Liver (tissue), 9 donors: ENCODE measurements around the gene FAM3B. TPM values are rescaled to one million over a fixed set of nuclear protein-coding genes. Genes with fewer than 3 reads are reported as not detected.

Experiments
- DNase-seq: peaks from one replicate; pipeline ENCODE4 v3.0.0-alpha.2; 2017; ENCODE audit warnings: low spot score
- H3K27ac ChIP-seq, 2 donors: one replicate each; pipeline ENCODE4 v1.7.0; 2013; ENCODE audit warnings: inconsistent platforms in 2 of 2, low read length in 2 of 2, control low read depth in 1 of 2, low read depth in 1 of 2, mild to moderate bottlenecking in 1 of 2
- H3K27me3 ChIP-seq, 4 donors: one replicate each; pipeline versions ENCODE4 v1.6.1 to v1.7.0; 2013; ENCODE audit warnings: low read length in 3 of 4, inconsistent platforms in 1 of 4, mild to moderate bottlenecking in 1 of 4, moderate library complexity in 1 of 4; ENCODE audit not compliant: control insufficient read depth in 4 of 4, insufficient read depth in 4 of 4
- H3K36me3 ChIP-seq, 4 donors: one replicate each; pipeline versions ENCODE4 v1.6.1 to v1.7.0; 2013; ENCODE audit warnings: low read length in 3 of 4, mild to moderate bottlenecking in 3 of 4, low read depth in 1 of 4, moderate library complexity in 1 of 4; ENCODE audit not compliant: control insufficient read depth in 4 of 4, insufficient read depth in 3 of 4
- H3K4me1 ChIP-seq, 4 donors: one replicate each; pipeline versions ENCODE4 v1.6.1 to v1.7.0; 2013; ENCODE audit warnings: low read length in 3 of 4, mild to moderate bottlenecking in 3 of 4, moderate library complexity in 1 of 4; ENCODE audit not compliant: control insufficient read depth in 4 of 4, insufficient read depth in 4 of 4
- H3K4me3 ChIP-seq, 3 donors: one replicate each; pipeline versions ENCODE4 v1.6.1 to v1.7.0; 2013; ENCODE audit warnings: low read length in 3 of 3, control low read depth in 1 of 3, low read depth in 1 of 3, mild to moderate bottlenecking in 1 of 3
- H3K9ac ChIP-seq, 2 donors: one replicate each; pipeline ENCODE4 v1.7.0; 2013; ENCODE audit warnings: low read length in 2 of 2, mild to moderate bottlenecking in 2 of 2, moderate library complexity in 2 of 2, control low read depth in 1 of 2, low read depth in 1 of 2
- H3K9me3 ChIP-seq, 4 donors: one replicate each; pipeline versions ENCODE4 v1.6.1 to v1.7.0; 2013; ENCODE audit warnings: low read length in 3 of 4; ENCODE audit not compliant: control insufficient read depth in 4 of 4
- FOXA2 ChIP-seq: IDR thresholded peaks from 2 replicates; pipeline ENCODE4 v1.6.1; 2016; ENCODE audit warnings: antibody characterized with exemption
- GABPA ChIP-seq, 2 donors: IDR thresholded peaks in 1 of 2; conservative IDR thresholded peaks in 1 of 2; 2 replicates each; pipeline ENCODE4 v1.6.1; 2016; ENCODE audit warnings: antibody characterized with exemption in 2 of 2, mild to moderate bottlenecking in 1 of 2, moderate library complexity in 1 of 2
- HNF4A ChIP-seq, 2 donors: conservative IDR thresholded peaks; 2 replicates each; pipeline ENCODE4 v1.6.1; 2016; ENCODE audit warnings: antibody characterized with exemption in 2 of 2, mild to moderate bottlenecking in 2 of 2
- HNF4G ChIP-seq: IDR thresholded peaks from 2 replicates; pipeline ENCODE4 v1.6.1; 2016; ENCODE audit warnings: antibody characterized with exemption
- JUND ChIP-seq, 2 donors: IDR thresholded peaks; 2 replicates each; pipeline ENCODE4 v1.6.1; 2016; ENCODE audit warnings: antibody characterized with exemption in 2 of 2
- NR2F2 ChIP-seq: IDR thresholded peaks from 2 replicates; pipeline ENCODE4 v1.6.1; 2016; ENCODE audit warnings: antibody characterized with exemption
- RAD21 ChIP-seq, 2 donors: IDR thresholded peaks; 2 replicates each; pipeline ENCODE4 v1.6.1; 2016; ENCODE audit warnings: antibody characterized with exemption in 2 of 2, mild to moderate bottlenecking in 2 of 2
- RXRA ChIP-seq, 2 donors: IDR thresholded peaks; 2 replicates each; pipeline ENCODE4 v1.6.1; 2017 to 2018; ENCODE audit warnings: antibody characterized with exemption in 2 of 2, mild to moderate bottlenecking in 1 of 2
- SP1 ChIP-seq: IDR thresholded peaks from 2 replicates; pipeline ENCODE4 v1.6.1; 2018; ENCODE audit warnings: antibody characterized with exemption, mild to moderate bottlenecking
- TAF1 ChIP-seq: conservative IDR thresholded peaks from 2 replicates; pipeline ENCODE4 v1.6.1; 2016; ENCODE audit warnings: antibody characterized with exemption, mild to moderate bottlenecking
- WGBS: extraction: QIAGEN DNeasy Blood & Tissue Kit; methylation state at CpG from one replicate; pipeline ENCODE4 v1.1.7; 2013; 5-methylcytosine and 5-hydroxymethylcytosine counted together
- polyA plus RNA-seq, 2 donors: library from polyadenylated mRNA; stranded (reverse) in 1 of 2; unstranded in 1 of 2; fragments of 200-250 nt in 1 of 2; fragments of >200 nt in 1 of 2; fragmentation: Nextera tagmentation in 1 of 2; extraction: Ambion mirVana in 1 of 2; gene quantifications; one replicate each; pipeline versions ENCODE4 v1.2.1 to v1.2.3, GENCODE V29; 2013 to 2015
- total RNA-seq, 2 donors: library from RNA; depleted of rRNA; stranded (reverse); fragments of >200 nt; gene quantifications; one replicate each; pipeline ENCODE4 v1.2.3, GENCODE V29; 2014
- TF ChIP-seq, protein P1 (sequence below): IDR thresholded peaks from 2 replicates; pipeline ENCODE4 v1.6.1; 2016; ENCODE audit warnings: antibody characterized with exemption, mild to moderate bottlenecking
- TF ChIP-seq, protein P2 (sequence below): fragments of 150-350 bp; IDR thresholded peaks from 2 replicates; pipeline ENCODE4 v1.5.1; 2017; ENCODE audit warnings: improper control_type of control experiment, low read depth, low read length; ENCODE audit not compliant: missing input control
- TF ChIP-seq, protein P3 (sequence below): IDR thresholded peaks from 2 replicates; pipeline ENCODE4 v1.6.1; 2016; ENCODE audit warnings: antibody characterized with exemption
- TF ChIP-seq, protein P4 (sequence below): IDR thresholded peaks from 2 replicates; pipeline ENCODE4 v1.6.1; 2016; ENCODE audit warnings: antibody characterized with exemption
- donor health status: healthy.
- donor health status: healthy.
- donor health status: healthy.
- donor health status: healthy.
- donor health status: healthy.

FAM3B gene
- total and polyA plus RNA-seq, 4 donors = 0.72 to 18.2 (median 3.4) TPM

DNA sequence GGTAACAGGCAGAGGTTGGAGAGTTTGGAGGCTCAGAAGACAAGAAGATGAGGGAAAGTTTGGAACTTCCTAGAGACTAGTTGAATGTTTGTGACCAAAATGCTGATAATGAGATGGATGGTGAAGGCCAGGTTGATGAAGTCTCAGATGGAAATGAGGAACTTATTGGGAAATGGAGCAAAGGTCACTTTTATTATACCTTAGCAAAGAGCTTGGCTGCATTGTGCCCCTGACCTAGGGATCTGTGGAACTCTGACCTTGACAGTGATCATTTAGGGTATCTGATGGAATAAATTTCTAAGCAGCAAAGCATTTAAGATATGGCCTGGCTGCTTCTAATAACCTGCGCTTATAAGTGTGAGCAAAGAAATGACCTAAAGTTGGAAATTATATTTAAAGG is 17.2 kb downstream of the FAM3B start:
- TF ChIP-seq HNF4G (no peak), RXRA (IDR thresholded peaks at IDR 0.05) (no peak), JUND (IDR thresholded peaks at IDR 0.05) (no peak), NR2F2 (no peak), RAD21 (IDR thresholded peaks at IDR 0.05) (no peak), HNF4A (conservative IDR thresholded peaks at IDR 0.05) (no peak), TAF1 (no peak)
- TF ChIP-seq, protein P1, sequence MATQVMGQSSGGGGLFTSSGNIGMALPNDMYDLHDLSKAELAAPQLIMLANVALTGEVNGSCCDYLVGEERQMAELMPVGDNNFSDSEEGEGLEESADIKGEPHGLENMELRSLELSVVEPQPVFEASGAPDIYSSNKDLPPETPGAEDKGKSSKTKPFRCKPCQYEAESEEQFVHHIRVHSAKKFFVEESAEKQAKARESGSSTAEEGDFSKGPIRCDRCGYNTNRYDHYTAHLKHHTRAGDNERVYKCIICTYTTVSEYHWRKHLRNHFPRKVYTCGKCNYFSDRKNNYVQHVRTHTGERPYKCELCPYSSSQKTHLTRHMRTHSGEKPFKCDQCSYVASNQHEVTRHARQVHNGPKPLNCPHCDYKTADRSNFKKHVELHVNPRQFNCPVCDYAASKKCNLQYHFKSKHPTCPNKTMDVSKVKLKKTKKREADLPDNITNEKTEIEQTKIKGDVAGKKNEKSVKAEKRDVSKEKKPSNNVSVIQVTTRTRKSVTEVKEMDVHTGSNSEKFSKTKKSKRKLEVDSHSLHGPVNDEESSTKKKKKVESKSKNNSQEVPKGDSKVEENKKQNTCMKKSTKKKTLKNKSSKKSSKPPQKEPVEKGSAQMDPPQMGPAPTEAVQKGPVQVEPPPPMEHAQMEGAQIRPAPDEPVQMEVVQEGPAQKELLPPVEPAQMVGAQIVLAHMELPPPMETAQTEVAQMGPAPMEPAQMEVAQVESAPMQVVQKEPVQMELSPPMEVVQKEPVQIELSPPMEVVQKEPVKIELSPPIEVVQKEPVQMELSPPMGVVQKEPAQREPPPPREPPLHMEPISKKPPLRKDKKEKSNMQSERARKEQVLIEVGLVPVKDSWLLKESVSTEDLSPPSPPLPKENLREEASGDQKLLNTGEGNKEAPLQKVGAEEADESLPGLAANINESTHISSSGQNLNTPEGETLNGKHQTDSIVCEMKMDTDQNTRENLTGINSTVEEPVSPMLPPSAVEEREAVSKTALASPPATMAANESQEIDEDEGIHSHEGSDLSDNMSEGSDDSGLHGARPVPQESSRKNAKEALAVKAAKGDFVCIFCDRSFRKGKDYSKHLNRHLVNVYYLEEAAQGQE = no peak
- TF ChIP-seq, protein P2, sequence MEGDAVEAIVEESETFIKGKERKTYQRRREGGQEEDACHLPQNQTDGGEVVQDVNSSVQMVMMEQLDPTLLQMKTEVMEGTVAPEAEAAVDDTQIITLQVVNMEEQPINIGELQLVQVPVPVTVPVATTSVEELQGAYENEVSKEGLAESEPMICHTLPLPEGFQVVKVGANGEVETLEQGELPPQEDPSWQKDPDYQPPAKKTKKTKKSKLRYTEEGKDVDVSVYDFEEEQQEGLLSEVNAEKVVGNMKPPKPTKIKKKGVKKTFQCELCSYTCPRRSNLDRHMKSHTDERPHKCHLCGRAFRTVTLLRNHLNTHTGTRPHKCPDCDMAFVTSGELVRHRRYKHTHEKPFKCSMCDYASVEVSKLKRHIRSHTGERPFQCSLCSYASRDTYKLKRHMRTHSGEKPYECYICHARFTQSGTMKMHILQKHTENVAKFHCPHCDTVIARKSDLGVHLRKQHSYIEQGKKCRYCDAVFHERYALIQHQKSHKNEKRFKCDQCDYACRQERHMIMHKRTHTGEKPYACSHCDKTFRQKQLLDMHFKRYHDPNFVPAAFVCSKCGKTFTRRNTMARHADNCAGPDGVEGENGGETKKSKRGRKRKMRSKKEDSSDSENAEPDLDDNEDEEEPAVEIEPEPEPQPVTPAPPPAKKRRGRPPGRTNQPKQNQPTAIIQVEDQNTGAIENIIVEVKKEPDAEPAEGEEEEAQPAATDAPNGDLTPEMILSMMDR = no peak
- TF ChIP-seq, protein P3, sequence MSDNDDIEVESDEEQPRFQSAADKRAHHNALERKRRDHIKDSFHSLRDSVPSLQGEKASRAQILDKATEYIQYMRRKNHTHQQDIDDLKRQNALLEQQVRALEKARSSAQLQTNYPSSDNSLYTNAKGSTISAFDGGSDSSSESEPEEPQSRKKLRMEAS = no peak
- TF ChIP-seq, protein P4, sequence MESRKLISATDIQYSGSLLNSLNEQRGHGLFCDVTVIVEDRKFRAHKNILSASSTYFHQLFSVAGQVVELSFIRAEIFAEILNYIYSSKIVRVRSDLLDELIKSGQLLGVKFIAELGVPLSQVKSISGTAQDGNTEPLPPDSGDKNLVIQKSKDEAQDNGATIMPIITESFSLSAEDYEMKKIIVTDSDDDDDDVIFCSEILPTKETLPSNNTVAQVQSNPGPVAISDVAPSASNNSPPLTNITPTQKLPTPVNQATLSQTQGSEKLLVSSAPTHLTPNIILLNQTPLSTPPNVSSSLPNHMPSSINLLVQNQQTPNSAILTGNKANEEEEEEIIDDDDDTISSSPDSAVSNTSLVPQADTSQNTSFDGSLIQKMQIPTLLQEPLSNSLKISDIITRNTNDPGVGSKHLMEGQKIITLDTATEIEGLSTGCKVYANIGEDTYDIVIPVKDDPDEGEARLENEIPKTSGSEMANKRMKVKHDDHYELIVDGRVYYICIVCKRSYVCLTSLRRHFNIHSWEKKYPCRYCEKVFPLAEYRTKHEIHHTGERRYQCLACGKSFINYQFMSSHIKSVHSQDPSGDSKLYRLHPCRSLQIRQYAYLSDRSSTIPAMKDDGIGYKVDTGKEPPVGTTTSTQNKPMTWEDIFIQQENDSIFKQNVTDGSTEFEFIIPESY = no peak
- Histone ChIP-seq H3K4me3 (no peak overlapping the region), H3K27ac (no peak overlapping the region), H3K9ac (no peak overlapping the region), H3K27me3 (no peaks in the 10 kb centered on the region), H3K36me3 (no peaks in the 10 kb centered on the region), H3K4me1 (no peaks in the 10 kb centered on the region), H3K9me3 (peaks cover 0 to 6% (median 2%) of the 10 kb centered on the region in 4 donors)
- DNase-seq = no peak
- WGBS = 98% methylated on average over 1 of the region's 1 CpG

DNA sequence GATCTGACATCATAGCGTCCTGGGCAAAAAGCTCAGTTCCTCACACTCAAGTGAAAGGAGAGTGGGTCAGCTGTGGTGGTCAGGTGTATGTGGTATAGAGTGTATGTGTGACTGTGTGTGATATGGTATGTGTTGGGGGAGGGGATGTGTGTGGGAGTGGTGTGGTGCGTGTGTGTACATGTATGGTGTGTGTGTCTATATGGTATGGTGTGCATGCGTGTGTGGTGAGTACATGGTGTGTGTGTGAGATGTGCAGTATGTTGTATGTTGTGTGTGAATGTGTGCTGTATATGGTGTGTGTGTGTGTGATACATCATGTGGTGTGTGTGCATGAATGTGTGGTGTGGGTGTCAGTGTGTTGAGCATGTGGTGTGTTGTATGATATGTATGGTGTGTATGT is 20.9 kb downstream of the FAM3B start:
- H3K27ac ChIP-seq = no peak overlapping the region
- no peaks in the 10 kb centered on the region for H3K27me3 ChIP-seq
- H3K4me3 ChIP-seq = no peak overlapping the region
- 95% methylated on average over 3 of the region's 3 CpGs for WGBS
- H3K9ac ChIP-seq = no peak overlapping the region
- peaks cover 0 to 9% (median 2%) of the 10 kb centered on the region in 4 donors for H3K9me3 ChIP-seq
- no peaks in the 10 kb centered on the region for H3K4me1 ChIP-seq
- no peak for DNase-seq
- H3K36me3 ChIP-seq = no peaks in the 10 kb centered on the region
- no peak for TF ChIP-seq HNF4G
- TF ChIP-seq TAF1 = no peak
- TF ChIP-seq RXRA (IDR thresholded peaks at IDR 0.05) = no peak
- TF ChIP-seq, protein P4 = no peak
- TF ChIP-seq NR2F2 = no peak
- TF ChIP-seq HNF4A (conservative IDR thresholded peaks at IDR 0.05) = no peak
- TF ChIP-seq RAD21 (IDR thresholded peaks at IDR 0.05) = no peak
- no peak for TF ChIP-seq FOXA2
- TF ChIP-seq GABPA (IDR thresholded peaks at IDR 0.05 in 1 of 2, conservative IDR thresholded peaks at IDR 0.05 in 1 of 2) = no peak
- no peak for TF ChIP-seq SP1
- TF ChIP-seq, protein P1 = no peak
- TF ChIP-seq JUND (IDR thresholded peaks at IDR 0.05) = no peak
- TF ChIP-seq, protein P2 = no peak
- TF ChIP-seq, protein P3 = no peak
